IPS-18c (cell line): ENCODE data around the gene STPG3.
"Not testable (repeated sequence)": the region's sequence is repeated elsewhere in the genome, so short reads cannot be mapped to it uniquely, and the experiment has no call there.

Experiments
- H3K4me3 ChIP-seq: 2 replicates; pipeline ENCODE4 v1.7.0; 2013; ENCODE audit warnings: low read depth, mild to moderate bottlenecking, low read length, moderate library complexity; ENCODE audit not compliant: insufficient read depth
- H3K9me3 ChIP-seq: one replicate; pipeline ENCODE4 v1.6.1; 2013; ENCODE audit warnings: mild to moderate bottlenecking, low read length, moderate library complexity; ENCODE audit not compliant: control insufficient read depth, insufficient read depth

STPG3 gene

DNA sequence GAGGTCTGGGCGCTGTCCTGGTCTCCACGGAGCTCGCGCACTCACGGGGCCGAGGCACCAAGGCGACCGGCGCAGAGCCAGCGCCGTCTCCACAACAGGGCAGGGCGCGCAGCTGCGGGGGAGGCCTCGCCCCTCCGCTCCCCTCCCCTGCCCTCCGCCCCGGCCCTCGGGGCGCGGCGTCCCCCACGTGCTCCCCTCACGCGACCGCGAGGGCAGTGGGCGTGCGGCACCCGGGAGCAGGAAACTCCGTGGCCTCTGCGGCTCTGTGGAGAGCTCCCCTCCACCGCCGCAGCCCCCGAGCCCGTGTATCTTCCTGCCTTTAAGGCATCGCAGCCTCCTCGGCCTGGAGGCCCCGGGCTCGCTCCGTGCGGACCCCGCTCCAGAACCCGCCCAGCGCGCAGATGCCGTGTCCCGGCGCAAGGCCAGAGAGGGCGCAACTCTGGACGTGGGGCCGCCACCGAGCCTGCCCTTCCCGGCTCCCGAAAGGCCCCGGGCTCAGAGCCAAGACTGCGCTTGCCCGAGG lies 10.7 kb upstream of the STPG3 start:
- H3K9me3 ChIP-seq: no peaks in the 10 kb centered on the region
- peak overlapping the region; percentile 93 for H3K4me3 ChIP-seq

DNA sequence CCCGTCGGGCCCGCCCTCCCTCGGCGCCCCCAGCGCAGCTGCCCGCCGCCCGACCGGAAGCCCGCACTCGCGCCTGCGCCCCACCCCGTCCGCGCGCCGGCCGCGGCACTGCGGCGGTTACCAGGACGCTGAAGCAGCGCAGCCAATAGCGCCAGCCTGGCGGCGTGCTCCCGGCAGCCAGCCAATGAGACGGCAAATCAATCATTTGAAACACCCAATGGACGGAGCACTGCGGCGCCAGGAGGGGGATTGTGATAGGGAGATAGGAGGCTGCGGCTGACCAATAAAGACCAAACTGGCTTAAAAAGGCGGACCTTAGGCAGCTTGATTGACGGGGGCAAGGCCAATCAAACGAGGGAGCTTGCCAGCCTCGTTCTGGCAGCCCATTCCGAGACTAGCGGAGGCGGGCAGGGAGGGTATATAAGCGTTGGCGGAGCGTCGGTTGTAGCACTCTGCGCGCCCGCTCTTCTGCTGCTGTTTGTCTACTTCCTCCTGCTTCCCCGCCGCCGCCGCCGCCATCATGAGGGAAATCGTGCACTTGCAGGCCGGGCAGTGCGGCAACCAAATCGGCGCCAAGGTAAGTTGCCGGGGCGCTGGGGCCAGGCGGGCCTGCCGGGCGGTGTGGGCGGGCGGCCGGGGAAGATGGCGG lies 10.1 kb upstream of the STPG3 start, which contains the start of gene TUBB4B:
TSS of gene TUBB4B (plus strand) at position 447 of the 649 bp plus-strand sequence. CDS start at position 521, 74 bp downstream.
- Histone ChIP-seq H3K9me3 (no peaks in the 10 kb centered on the region), H3K4me3 (peak within 1 kb of the TSS; percentile 93)

DNA sequence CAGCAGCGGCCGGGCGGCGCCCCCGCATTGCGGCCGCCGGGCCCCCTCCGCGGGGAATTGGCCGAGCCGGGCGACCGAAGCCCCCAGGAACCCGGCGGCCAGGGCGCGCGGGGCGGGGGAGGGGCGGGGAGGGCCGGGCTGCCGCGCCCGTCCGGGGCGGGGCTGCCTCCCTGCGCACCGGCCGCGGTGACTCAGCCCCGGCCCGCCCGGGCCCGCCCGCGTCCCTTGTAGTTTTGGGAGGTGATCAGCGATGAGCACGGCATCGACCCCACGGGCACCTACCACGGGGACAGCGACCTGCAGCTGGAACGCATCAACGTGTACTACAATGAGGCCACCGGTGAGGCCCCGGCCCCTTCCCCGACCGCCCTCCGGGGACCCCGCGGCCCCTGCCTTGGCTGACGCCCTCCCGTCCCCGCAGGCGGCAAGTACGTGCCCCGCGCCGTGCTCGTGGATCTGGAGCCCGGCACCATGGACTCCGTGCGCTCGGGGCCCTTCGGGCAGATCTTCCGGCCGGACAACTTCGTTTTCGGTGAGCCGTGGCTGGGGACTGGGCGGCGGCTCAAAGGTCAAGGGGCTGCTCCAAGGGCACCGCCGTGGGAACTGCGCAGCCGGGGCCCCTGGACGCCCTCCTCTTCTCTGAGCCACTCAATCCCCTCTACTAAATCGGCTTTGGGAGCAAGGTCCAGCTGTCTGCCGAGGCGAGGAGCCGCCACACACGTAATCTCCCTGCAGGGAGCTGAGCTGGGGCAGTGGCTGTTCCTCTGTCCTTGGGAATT lies 9.4 kb upstream of the STPG3 start:
- Histone ChIP-seq H3K4me3 (peak overlapping the region; percentile 84), H3K9me3 (no peaks in the 10 kb centered on the region)

DNA sequence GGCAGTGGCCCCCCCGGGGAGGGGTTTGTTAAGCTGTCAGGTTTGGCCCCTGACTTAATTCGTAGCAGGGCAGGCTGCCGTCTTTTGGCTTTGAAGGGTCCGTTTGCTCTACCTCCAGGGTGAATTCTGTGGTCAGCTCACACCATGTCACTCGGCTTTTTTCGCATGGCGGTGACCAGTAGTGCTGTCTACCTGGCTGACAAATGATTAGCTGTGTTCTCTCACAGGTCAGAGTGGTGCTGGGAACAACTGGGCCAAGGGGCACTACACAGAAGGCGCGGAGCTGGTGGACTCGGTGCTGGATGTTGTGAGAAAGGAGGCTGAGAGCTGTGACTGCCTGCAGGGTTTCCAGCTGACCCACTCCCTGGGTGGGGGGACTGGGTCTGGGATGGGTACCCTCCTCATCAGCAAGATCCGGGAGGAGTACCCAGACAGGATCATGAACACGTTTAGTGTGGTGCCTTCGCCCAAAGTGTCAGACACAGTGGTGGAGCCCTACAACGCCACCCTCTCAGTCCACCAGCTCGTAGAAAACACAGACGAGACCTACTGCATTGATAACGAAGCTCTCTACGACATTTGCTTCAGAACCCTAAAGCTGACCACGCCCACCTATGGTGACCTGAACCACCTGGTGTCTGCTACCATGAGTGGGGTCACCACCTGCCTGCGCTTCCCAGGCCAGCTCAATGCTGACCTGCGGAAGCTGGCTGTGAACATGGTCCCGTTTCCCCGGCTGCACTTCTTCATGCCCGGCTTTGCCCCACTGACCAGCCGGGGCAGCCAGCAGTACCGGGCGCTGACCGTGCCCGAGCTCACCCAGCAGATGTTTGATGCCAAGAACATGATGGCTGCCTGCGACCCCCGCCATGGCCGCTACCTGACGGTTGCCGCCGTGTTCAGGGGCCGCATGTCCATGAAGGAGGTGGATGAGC lies 8.6 kb upstream of the STPG3 start:
- Histone ChIP-seq H3K9me3 (no peaks in the 10 kb centered on the region), H3K4me3 (peak overlapping the region; percentile 84)

DNA sequence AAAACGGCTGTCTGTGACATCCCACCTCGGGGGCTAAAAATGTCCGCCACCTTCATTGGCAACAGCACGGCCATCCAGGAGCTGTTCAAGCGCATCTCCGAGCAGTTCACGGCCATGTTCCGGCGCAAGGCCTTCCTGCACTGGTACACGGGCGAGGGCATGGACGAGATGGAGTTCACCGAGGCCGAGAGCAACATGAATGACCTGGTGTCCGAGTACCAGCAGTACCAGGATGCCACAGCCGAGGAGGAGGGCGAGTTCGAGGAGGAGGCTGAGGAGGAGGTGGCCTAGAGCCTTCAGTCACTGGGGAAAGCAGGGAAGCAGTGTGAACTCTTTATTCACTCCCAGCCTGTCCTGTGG lies 7.8 kb upstream of the STPG3 start:
- H3K9me3 ChIP-seq, H3K4me3 ChIP-seq: not testable (repeated sequence)

DNA sequence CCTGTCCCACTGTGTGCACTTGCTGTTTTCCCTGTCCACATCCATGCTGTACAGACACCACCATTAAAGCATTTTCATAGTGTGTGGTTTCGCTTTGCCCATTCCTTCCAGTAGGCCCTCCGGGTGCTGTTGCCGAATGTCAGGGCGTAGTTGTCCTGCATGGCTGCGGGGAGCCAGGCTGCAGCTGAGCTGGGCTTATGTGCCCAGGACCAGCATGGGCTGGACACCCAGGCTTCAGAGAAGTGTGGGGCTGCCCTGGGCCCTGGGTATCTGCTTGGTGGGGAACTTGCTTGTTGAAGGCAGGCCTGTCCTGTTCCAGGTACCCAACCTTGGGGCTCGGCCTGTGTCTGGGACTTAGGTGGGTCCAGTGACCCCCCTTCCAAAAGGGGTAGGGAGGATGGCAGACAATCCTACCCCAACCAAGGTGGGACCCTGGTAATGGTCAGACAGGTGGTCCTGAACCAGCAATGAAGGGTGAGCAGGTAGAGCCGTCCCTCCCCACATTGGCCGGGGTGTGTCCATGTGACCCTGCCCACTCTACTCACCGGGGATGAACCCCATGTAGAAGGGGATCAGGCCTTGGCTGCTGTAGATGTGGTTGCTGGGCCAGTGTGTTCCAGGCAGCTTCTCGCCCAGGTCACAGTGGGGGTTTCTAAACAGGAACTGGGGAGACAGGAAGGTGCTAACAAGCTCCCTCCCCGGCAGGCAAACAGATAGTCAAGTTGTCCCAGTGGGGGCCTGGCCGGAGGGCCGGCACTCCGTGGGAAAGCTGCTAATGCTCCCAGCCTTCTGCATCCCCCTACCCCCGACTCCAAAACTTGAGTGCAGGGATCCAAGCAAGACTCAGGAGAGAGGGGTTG lies 7.2 kb upstream of the STPG3 start:
- H3K9me3 ChIP-seq: peaks cover 2% of the 10 kb centered on the region
- H3K4me3 ChIP-seq: no peak overlapping the region

DNA sequence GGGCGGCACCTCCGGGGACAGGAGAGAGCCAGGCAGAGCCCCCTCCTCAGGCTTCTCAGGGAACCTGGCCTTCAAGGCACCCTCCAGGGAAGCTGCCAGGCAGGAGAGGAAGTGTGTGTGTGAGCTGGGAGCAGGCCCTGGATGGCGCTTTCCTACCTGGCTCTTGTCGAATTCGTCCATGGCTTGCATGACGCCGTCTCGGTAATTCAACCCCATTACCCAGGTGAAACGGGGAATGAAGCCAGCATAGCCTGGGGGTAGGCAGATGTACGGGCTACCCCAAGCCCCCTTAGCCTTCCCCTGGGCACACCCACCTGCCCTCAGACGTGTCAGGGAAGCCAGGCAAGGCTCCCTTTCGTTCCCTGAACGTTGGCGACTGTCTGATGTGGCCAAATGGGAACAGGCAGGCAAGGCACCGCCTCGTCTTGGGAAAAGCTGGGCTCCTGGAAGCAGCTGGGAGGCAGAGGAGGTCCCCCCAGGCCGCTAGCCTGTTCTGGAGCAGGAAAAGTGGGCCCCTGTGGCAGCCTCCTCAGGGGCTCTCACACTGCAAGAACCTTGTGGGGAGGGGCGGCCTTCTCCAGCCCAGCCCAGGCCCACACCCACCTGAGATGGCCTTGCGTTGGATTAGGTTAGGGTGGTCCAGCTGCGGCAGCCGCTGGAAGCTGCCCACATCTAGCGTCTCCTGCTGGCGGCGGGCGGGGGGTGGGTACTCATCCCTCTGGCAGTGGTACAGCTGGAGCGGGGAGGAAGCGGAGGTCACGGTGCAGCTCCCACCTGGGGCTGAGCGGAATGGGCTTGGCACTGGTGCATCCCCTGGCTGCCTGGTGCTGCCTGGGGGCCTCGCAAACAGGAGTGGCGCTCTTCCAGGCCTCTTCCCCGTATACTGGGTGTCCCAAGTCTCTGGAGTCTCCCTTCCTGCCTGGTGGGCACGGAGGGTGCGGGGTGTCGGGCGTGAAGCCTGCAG lies 6.3 kb upstream of the STPG3 start:
- Histone ChIP-seq H3K4me3 (no peak overlapping the region), H3K9me3 (peaks cover 2% of the 10 kb centered on the region)

DNA sequence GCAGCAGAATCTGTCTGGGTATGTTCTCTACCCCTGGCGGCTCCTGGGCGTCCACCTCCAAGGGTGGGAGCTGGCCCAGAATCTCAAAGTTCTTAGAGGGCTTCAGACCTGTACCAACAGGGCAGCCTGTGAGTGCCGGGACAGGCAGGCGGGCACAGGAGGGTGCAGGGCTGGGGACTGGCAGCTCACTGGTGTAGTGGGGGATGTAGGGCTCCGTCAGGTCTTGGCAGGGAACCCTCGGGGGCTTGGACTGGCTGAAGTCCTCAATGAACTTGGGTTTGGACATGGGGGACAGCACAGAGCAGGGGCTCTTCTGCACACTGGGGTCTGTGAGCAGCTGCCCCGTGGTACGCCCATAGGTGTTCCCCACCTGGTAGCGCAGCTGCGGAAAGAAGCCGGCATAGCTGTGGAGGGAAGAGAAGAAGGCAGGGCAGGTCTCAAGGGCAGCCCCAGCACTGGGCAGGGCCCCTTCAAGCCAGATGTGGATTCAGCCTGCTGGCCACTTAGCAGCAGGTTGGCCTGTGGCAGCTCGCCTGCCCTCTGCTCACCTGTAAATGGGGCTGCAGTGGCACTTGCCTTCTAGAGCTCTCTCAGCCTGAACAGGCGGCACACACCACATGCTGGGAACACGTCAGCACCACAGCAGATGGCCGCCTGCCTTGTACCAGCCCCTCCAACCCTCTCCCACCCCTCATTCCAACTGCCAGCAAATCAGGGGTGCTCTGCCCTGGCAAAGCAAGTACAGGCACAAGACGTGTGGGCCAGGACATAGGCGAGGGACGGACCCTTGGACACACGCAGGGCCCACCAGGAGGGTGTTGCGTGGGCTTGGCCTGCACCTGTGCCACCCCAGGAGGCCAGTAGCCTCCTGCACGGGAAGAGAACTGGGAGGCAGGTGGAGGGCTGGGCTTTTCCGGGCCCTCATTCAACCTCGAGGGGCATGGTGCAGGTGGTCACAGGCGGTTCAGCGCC lies 5.3 kb upstream of the STPG3 start:
- Histone ChIP-seq H3K9me3 (peaks cover 2% of the 10 kb centered on the region), H3K4me3 (no peak overlapping the region)

DNA sequence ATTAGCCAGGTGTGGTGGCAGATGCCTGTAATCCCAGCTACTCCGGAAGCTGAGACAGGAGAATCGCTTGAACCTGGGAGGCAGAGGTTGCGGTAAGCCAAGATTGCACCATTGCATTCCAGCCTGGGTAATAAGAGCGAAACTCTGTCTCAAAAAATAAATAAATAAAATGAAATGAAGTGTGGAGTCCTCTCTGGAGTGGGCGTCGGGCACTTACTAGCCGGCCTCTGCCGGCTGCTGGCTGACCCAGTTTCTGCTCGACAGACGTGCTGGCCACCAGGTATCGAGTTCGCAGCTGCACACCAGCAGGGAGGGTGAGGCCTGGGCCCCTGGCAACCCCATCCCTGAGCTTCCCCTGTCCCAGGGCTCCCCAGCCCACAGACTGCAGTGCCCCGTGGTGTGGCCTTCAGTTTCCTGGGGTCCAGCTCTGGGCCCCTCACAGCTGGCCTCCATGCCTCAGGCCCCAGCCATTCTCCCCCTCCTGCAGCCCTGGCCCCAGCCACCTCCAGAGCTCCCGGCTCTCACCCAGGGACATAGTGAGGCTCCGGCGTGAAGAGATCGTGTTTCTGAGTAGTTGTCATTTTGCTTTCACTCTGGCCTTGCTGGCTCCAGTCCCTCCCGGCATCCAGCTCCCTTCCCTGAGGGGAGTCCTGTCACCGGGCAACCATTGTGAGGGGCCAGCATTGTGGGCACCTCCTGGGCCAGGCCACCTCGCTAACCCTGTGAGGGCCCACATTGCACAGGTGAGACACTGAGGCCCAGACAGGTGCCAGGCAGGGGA lies 3.8 kb upstream of the STPG3 start:
- H3K4me3 ChIP-seq: no peak overlapping the region
- H3K9me3 ChIP-seq: peaks cover 2% of the 10 kb centered on the region

DNA sequence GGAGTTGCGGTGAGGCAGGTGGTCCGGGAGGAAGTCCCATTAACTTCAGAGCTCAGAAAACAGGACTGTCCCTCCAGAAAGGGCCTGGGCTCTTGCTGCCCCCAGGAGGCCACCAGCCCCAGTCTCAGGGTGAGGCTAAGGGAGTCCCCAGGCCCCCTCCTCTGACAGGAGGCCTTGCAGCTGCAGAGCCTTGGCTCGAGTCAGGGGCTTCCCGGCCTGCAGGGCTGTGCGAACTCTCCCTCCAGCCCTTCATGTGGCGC lies 3.2 kb upstream of the STPG3 start:
- Histone ChIP-seq H3K4me3 (no peak overlapping the region), H3K9me3 (peaks cover 2% of the 10 kb centered on the region)

DNA sequence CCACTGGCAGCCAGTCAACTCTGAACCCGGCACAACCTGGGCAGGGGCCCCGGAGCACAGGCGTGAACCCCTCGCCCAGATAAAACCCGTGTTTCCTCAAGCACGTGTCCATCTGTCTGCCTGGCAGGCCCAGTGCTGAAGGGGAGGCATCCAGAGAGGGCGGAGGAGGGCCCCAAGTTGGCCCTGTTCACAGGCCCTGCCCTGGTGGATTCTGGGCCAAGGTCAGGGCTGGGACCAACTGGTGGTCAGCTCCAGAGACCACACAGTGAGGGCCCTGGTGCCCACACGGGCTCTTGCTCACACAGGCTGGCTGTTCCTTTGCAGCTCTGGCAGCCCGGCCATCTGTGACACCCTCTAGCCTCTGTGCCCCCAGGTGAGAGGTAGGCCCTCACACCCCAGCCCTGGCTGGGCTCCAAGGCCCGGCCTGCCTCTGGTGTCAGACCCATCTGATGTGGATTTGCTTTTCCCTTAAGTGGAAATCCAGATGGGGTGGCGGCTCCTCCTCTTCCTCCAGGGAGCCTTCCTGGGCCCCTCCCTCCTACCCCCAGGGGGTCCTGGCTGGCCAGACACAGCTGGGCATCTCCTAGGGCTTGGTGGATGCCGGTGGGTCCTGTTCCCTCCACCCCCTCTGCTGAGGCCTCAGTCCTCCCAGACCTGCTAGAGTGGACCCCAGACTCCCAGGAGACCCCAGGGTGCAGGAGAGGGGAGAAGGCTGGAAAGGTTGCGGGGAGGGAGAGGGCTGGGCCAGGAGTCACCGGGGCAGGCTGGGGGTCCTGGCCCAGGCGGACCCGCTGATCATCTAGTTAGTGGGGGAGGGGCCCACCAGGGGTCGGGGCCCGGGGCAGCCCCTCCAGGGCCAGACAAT lies 525 bp upstream of the STPG3 start:
- Histone ChIP-seq H3K9me3 (peaks cover 2% of the 10 kb centered on the region), H3K4me3 (no peak overlapping the region)

DNA sequence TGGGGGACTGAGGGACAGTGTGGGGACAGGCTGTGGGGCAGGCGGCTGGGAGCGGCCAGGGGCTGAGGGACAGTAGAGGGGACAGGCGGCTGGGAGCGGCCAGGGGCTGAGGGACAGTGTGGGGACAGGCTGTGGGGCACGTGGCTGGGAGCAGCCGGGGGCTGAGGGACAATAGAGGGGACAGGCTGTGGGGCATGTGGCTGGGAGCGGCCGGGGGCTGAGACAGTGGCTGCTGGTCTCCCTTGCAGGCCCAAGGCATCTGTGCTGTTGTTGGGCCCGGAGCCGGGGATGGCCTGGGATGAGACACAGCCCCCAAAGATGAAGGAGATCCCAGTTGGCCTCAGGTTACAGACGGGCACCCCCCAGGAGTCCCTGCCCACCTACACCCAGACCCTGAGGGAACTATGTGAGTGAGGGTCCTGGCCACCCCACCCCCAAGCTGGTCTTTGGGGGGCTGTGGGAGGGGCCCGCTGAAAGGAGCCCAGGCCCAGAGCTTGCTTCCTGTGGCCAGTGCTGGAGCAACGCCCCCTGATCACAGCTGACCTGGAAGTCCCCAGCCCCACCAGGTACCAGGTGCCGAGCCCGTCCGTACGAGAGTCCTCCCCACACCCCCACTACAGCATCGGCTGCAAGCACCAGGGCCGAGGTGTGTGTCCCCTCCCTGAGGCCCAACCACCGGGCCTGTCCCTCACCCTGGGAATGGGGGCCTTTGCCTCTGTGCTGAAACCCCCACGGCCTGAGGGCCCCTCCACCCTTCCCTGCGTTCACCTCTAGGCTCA lies 593 bp downstream of the STPG3 start:
- Histone ChIP-seq H3K4me3 (no peak overlapping the region), H3K9me3 (peaks cover 2% of the 10 kb centered on the region)
